GM19324 (cell line): ENCODE measurements around the gene SPESP1.
"Not testable (repeated sequence)": the region's sequence is repeated elsewhere in the genome, so short reads cannot be mapped to it uniquely, and the experiment has no call there.

Source experiments
- ATAC-seq: cut with Tn5 transposase; IDR thresholded peaks from one replicate; pipeline ENCODE4 v1.9.1; 2021; ENCODE audit warnings: mild to moderate bottlenecking, moderate library complexity; ENCODE audit not compliant: unreplicated experiment, low FRiP score

Gene SPESP1

DNA sequence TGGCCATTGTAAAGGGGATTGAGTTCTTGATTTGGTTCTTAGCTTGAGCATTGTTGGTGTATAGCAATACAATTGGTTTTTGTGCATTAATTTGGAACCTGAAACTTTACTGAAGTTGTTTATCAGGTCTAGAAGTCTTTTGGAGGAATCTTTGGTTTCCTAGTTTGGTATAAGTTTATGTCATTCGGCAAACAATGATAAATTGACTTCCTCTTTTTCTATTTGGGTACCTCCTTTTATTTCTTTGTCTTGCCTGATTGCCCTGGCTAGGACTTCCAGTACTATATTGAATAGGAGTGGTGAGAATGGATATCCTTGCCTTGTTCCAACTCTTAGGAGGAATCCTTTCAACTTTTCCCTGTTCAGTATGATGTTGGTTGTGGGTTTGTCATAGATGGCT, 32.1 kb downstream of the SPESP1 start:
- no peak for ATAC-seq

DNA sequence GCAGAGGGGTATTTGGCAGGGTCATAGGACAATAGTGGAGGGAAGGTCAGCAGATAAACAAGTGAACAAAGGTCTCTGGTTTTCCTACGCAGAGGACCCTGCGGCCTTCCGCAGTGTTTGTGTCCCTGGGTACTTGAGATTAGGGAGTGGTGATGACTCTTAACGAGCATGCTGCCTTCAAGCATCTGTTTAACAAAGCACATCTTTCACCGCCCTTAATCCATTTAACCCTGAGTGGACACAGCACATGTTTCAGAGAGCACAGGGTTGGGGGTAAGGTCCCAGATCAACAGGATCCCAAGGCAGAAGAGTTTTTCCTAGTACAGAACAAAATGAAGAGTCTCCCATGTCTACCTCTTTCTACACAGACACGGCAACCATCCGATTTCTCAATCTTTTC, 33.4 kb downstream of the SPESP1 start:
- not testable (repeated sequence) for ATAC-seq

DNA sequence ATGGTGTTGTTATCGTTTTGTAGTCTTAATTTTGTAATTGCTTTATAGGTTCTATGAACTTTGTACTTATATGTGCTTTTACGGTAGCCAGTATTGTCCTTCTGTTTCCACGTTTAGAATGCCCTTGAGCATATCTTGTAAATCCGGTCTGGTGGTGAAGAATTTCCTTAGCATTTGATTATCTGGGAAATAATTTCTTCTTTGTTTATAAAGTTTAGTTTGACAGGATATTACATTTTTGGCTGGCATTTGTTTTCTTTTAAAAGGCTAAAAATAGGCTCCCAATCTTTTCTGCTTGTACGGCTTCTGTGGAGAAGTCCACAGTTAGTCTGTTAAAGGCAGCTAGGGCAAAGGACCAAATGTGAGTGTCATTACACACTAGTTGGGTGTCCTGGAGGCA, 36.7 kb downstream of the SPESP1 start:
- no peak for ATAC-seq

DNA sequence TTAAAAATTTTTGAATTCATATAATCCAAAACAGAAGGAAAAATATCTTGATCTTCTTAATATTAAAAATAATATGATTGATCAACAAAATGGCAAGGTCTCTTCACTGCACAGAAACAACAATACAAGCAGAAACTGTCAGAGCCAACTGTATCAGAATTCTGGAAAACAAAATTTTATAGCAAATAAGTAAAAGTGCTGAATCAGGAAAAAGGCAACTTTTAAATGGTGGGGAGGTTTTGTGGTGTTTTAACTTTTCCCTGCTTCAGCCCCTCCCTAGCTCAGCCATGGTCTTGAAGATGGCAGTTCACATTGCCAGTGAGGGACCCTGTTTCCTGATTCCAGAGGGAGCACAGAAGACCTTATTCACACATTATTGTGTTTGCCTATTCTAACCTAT, 37.6 kb downstream of the SPESP1 start:
- ATAC-seq: no peak

DNA sequence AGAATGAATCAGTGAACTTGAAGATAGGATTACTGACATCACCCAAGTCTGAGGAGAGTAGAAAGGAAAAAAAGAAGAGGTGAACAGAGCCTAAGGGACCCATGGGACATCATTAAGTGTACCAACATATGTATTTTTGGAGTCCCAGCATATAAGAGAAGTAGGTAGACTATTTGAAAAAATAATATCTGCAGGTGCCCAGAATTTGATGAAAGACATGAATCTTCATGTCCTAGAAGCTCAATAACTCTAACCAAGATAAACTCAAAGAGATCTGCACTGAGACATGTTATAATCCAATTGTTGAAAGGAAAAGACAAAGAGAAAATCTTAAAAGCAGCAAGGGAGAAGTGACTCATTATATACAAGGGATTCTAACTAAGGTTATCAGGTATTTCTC, 39.0 kb downstream of the SPESP1 start:
- no peak for ATAC-seq

DNA sequence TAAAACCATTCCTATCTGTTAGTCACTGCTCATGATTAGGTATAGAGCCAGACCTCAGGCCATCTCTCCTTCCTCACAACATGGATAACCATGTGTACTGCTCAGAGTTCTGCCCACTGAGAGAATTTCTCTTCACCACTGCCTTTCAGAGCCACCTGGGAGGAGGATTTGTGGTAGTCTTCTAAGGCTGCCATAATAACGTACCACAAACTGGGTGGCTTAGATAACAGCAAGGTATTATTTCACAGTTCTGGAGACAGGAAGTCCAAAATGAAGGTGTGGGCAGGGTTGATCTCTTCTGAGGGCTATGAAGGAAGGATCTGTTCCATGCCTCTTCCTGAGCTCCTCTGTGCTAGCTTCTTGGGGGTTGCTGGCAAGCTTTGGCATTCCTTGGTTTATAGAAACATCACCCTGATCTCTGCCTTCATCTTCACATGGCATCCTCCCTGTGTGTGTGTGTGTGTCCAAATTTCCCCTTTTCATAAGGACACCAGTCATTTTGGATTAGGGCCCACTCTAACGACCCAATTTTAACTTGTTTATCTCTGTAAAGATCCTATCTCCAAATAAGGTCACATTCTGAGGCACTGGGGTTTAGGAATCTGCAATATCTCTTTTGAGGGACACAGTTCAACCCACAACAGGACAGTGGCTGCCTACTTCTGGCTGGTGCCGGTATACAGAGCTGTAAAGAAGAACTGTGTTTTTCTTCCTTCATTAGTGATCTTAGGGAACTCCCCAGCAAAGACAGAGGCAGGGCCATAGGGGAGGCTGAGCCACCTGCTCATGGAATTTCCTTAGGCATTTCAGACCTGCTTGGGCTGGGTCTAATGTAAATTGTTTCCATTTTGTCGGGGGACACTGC, 42.1 kb downstream of the SPESP1 start:
- ATAC-seq: no peak

DNA sequence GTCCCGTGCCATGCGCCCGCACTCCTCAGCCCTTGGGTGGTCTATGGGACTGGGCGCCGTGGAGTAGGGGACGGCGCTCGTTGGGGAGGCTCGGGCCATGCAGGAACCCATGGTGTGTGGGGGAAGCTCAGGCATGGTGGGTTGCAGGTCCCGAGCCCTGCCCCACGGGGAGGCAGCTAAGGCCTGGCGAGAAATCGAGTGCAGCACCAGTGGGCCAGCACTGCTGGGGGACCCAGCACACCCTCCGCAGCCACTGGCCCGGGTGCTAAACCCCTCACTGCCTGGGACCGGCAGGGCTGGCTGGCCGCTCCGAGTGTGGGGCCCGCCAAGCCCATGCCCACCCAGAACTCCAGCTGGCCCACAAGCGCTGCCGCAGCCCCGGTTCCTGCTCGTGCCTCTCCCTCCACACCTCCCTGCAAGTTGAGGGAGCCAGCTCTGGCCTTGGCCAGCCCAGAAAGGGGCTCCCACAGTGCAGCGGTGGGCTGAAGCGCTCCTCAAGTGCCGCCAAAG, 45.4 kb downstream of the SPESP1 start:
- not testable (repeated sequence) for ATAC-seq

DNA sequence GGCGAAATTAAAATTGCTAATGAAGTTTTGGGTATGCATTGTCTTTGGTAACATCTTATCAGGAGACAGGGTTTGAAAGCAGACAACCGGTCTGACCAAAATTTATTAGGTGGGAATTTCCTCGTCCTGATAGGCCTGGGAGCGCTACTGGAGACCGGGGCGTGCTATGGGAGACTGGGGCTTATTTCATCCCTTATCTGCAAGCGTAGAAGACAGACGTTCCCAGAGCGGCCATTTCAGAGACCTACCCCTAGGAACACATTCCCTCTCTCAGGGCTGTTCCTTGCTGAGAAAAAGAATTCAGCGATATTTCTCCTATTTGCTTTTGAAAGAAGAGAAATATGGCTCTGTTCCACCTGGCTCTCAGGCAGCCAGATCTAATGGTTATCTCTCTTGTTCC, 47.1 kb downstream of the SPESP1 start:
- not testable (repeated sequence) for ATAC-seq

DNA sequence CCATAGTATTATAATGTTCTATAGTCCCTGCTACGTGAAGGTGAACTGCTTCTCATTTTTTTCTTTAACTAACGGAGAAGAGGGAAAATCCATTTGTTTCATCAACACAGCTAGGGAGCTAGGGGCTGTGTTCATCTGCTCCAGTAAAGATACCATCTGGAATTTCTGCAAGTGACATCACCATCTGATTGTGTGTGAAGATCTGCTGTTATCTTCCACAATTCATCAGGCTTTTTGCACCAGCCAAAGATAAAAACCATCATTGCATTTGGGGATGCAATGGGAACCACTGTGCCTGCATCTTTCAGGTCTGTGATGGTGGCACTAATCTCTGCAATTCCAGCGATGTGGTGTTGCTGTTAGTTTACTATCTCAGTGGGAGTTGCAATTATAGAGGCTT, 48.7 kb downstream of the SPESP1 start:
- ATAC-seq: no peak

DNA sequence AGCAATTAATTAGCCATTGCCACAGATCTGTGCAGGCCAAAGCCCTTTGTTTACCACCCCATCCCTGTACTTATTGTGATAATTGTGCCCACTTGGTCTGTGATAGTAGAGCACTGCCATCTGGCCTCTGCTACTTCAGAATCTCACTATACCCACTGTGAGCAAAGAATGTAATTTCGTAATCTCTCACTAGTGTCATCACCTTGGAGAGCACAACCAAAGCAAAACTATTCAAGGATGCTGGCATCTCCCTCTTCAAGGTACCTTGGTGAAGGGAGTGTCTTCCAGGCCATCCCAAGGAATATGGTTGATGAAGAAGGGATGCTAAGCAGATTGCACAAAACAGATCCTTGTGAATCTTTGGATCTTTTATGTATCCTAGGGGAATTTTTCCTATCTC, 49.5 kb downstream of the SPESP1 start:
- no peak for ATAC-seq

DNA sequence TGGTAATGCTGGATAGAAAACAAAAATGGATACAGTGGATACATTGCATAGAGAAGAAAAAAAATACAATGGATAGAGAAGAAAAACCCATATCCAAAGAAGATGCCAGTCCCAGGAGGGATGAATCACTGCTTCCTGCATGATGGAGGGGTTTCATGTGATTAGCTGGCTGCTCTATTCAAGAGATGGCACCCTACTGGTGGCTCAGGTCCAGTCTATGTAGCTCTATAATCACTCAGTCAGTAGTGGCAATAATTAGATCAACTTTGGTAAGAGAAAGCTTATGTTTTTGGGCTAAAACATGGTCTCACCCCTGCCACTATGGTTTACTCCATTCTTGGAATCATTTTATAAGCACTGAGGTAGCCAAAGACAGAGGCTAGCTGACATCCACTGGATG, 50.5 kb downstream of the SPESP1 start:
- ATAC-seq: no peak

DNA sequence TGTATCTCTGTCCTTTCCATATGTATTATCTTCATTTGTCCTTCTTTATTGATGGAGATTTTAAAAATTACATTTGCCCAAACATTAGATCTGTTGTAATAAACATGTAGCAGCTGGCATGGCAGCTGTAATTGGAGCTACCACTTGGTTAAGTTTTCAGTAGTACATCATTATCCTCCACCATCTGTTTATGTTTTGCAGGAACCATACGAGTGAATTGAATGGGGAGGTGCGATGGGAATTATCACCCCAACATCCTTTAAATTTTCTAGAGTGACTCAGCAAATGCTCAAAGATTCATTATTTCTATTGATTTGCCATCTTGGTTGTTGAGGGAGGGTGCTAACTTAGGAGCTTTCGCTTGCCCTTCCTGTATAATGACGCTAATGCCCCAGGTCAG, 51.6 kb downstream of the SPESP1 start:
- no peak for ATAC-seq

DNA sequence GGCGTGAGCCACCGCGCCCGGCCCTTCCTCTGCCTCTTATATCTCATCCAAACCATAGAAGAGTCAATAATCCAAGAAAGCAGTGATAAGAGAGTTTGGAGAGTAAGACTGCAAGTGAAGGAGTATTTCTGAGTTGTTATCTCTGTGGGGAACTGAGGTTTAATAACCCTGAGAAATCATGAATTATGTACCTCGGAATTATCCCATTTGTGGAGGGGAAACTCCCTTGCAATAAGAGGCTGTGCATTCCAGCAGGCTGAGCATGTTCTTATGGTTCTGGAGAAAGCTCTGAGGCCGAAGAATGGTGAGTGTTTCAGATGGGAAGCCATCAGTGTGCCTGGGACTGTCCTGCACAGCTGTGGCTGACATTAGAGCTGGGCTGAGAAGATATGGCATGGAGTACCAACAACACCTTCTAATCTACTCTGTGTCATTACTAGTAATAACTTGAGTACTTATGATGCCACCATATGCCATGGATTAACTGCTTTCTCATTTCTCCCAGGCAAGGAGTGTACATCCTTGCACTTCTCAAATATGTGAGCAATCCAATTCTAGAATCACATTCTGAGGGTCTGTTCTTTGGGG, 52.7 kb downstream of the SPESP1 start:
- no peak for ATAC-seq

DNA sequence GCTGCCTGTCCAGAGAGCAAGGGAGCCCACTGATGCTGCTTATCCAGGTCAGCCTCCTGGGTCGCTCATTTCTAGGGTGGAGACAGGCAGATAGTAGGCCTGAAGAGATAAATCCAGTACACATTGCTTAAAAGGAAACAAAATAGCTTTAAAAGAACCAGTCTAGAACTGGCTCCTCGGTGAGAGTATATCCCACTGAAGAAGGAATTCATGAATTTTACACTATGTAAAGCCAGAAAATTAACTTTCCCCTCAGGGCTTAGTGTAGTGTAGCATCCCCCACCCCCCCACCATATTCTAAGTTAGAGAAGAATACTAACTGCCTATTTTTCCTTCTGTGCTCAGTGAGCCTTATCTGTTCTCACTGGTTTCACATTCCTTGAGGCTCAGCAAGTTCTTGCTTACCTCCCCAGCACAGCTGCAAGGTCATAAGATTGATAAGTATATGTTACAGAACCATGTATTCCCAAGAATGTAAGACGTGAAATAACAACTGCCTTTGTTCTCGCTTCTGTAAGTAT, 53.7 kb downstream of the SPESP1 start:
- ATAC-seq: no peak

DNA sequence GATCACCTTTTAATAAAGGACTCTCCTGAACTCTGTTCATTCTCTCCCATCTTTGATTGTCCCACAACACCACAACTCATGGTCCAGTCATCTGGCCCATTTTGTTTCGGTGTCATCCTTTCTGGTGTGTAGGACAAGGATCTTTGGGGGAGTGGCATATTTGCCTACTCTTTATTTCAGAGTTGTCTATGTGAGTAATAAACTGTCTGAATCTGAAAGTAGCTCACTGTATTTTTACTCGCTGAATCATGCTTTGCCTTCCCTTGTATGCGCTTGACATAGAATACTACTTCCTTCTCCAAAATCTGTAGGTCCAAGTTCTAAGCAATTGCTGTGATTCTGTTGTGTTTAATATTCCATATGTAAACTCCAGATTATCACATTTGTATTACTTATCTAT, 54.3 kb downstream of the SPESP1 start:
- no peak for ATAC-seq

DNA sequence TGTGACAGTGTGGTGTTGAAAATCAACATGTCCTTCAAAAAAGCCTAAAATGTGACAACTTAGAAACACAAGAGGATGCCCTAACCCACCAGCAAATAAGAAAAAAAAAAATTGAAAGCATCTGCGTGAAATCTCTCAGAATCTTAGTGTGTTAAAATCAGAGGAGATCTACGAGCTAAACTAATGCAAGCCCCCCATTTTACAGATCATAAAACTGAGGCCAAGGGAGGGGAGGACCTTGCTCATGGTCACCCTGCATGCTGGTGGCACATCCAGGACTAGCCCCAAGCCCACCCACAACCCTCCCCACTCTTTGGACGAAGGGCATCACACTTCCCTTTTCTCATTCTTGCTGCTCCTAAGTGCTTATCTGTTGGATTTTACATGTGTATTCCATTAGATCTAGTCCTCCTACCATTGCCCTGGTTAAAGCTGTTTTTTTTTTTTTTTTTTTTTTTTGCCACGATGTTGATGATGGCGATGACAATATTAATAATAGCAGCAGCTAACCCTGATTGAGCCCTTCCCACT, 55.1 kb downstream of the SPESP1 start:
- ATAC-seq: no peak

DNA sequence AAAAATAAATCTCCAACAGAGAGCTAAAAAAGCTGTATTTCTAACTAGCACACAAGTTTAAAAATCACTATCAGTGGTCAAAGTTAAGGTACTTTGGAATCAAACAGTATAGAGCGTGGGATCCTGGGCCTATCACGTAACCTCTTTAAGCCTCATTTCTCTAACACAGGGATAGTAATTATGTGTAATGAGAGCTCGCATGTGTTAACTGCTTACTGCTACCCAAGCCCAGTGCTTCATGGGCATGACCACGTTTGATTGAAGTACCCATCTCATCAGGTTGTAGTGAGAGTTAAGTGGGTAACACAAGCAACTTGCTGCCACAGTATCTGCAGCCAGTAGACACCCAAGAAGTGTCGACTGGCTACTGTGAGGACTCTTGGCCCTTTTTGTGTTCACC, 56.0 kb downstream of the SPESP1 start:
- no peak for ATAC-seq

DNA sequence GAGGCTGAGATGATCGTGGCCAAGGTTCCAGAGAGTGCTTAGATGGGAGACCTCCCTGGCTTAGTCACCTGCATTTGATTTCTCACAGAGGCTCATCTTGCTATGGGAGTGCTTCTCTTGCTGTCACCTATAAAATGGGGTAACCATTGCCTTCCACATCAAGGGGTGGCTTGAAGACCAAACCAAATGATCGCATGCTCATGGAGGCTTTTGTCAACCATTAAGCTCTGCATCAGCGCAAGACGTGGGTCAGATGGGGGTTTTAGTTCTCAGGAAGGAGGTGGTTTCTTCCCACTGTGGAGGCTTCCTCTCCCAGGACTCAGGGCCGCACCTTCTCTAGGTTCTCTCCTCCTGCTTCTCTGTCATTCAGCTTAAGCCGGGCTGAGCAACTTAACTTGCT, 56.8 kb downstream of the SPESP1 start:
- ATAC-seq: no peak

DNA sequence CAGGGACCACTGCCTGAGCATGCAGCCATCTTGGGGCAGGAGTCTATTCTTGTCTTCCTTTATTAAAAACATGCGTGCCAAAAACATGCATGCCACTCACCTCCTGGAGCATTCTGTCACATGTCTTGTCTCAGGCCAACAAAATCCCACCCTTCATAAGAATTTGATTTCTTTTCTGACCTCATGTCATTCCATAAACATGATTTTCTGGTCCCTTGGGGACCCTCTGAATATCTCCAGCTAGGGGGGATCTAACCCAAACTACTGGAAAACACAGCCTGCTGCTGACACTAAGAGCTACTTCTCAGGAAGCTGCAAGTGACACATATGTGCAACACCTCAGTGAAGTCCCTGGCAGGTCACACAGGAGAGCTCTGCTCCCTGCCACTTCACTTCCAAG, 57.4 kb downstream of the SPESP1 start:
- no peak for ATAC-seq

DNA sequence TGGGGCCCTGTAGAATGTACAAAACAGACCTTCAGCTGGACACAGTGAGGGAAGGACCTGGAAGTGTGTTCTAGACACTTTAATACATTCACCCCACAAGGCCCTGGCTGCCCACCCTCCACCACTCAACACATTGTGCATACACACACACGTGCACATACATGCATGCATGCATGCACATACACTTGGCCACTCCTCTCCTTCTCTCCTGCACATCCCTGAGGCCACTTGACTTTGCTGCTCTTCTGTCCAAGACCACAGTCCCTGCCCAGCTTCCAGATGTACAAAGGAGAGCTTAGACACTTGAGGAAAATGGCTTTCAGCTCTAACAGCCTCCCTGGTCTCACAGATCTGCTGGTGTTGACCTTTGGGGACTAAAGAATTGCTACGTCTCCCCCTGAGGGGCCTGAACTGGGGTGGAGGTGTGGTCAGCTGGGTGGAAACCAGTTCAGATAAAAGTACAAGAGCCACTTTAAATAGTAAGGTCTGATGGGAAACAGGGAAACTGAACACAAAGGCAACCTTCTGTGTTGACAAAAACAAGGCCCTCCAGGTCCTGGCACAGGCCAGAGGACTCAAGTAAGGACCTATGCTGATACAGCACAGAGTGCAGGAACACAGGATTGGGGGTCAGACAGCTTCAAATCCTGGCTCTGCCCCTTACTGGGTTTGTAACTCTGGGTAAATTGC, 59.4 kb downstream of the SPESP1 start:
- ATAC-seq: no peak
